ENCODE data around the gene DOHH.

Gene DOHH

GRCh38 chr19:3499738-3500428 lies 591 bp downstream of the DOHH start:
- TF ChIP-seq EZH2phosphoT487 (IDR thresholded peaks at IDR 0.05; ENCODE audit: borderline replicate concordance): no peak
- no peak for TF ChIP-seq CTCF (conservative IDR thresholded peaks at IDR 0.05; ENCODE audit: low read length)
- no peaks in the 10 kb centered on the region for H3K27me3 ChIP-seq (ENCODE audit: insufficient read depth, low read length, poor library complexity, severe bottlenecking)

GRCh38 chr19:3497757-3498520 lies 2.5 kb downstream of the DOHH start:
- Histone ChIP-seq H3K9me2 (replicated peaks; ENCODE audit: low read depth, low read length) (no peaks in the 10 kb centered on the region), H3K36me3 (ENCODE audit: insufficient read depth, low read length) (peaks cover 5% of the 10 kb centered on the region; the same call in 1 of the 2 replicates), H3K79me2 (ENCODE audit: insufficient read depth, low read length) (peaks cover 21% of the 10 kb centered on the region), H4K20me1 (ENCODE audit: insufficient read depth, low read length, poor library complexity, severe bottlenecking) (no peaks in the 10 kb centered on the region), H3F3A (ENCODE audit: low read depth) (no peaks in the 10 kb centered on the region), H3K27me3 (ENCODE audit: insufficient read depth, low read length, poor library complexity, severe bottlenecking) (no peaks in the 10 kb centered on the region), H3K4me2 (ENCODE audit: low read depth, low read length, poor library complexity, severe bottlenecking) (no peak overlapping the region), H3K9me3 (ENCODE audit: insufficient read depth, low read depth, low read length) (no peaks in the 10 kb centered on the region), H2AFZ (ENCODE audit: low read length) (no peak overlapping the region), H3K9ac (ENCODE audit: low read depth, low read length, poor library complexity, severe bottlenecking) (no peak overlapping the region), H3K4me1 (ENCODE audit: insufficient read depth, low read length, poor library complexity, severe bottlenecking) (peaks cover 11% of the 10 kb centered on the region), H3K4me3 (ENCODE audit: low read length, poor library complexity, severe bottlenecking) (no peak overlapping the region)
- TF ChIP-seq EZH2phosphoT487 (IDR thresholded peaks at IDR 0.05; ENCODE audit: borderline replicate concordance) (no peak), CTCF (conservative IDR thresholded peaks at IDR 0.05; ENCODE audit: low read length) (no peak)

More at GRCh38 chr19:3499738-3500428, 591 bp downstream of the DOHH start:
- Histone ChIP-seq H3F3A (ENCODE audit: low read depth) (no peaks in the 10 kb centered on the region), H3K9me3 (ENCODE audit: insufficient read depth, low read depth, low read length) (no peaks in the 10 kb centered on the region), H3K79me2 (ENCODE audit: insufficient read depth, low read length) (peaks cover 21% of the 10 kb centered on the region), H3K9ac (ENCODE audit: low read depth, low read length, poor library complexity, severe bottlenecking) (peak overlapping the region; percentile 80), H3K9me2 (replicated peaks; ENCODE audit: low read depth, low read length) (no peaks in the 10 kb centered on the region), H3K36me3 (ENCODE audit: insufficient read depth, low read length) (peaks cover 5% of the 10 kb centered on the region; the same call in 1 of the 2 replicates), H4K20me1 (ENCODE audit: insufficient read depth, low read length, poor library complexity, severe bottlenecking) (no peaks in the 10 kb centered on the region), H3K4me3 (ENCODE audit: low read length, poor library complexity, severe bottlenecking) (peak overlapping the region; percentile 97), H3K4me2 (ENCODE audit: low read depth, low read length, poor library complexity, severe bottlenecking) (peak overlapping the region; percentile 90), H2AFZ (ENCODE audit: low read length) (peak overlapping the region; percentile 93), H3K4me1 (ENCODE audit: insufficient read depth, low read length, poor library complexity, severe bottlenecking) (peaks cover 13% of the 10 kb centered on the region)

- Histone ChIP-seq H3F3A (ENCODE audit: low read depth) (no peaks in the 10 kb centered on the region), H3K9ac (ENCODE audit: low read depth, low read length, poor library complexity, severe bottlenecking) (no peak overlapping the region), H4K20me1 (ENCODE audit: insufficient read depth, low read length, poor library complexity, severe bottlenecking) (no peaks in the 10 kb centered on the region), H3K36me3 (ENCODE audit: insufficient read depth, low read length) (peaks cover 5% of the 10 kb centered on the region; the same call in 1 of the 2 replicates), H3K4me3 (ENCODE audit: low read length, poor library complexity, severe bottlenecking) (no peak overlapping the region), H3K4me2 (ENCODE audit: low read depth, low read length, poor library complexity, severe bottlenecking) (no peak overlapping the region), H3K79me2 (ENCODE audit: insufficient read depth, low read length) (peaks cover 21% of the 10 kb centered on the region), H2AFZ (ENCODE audit: low read length) (no peak overlapping the region), H3K27me3 (ENCODE audit: insufficient read depth, low read length, poor library complexity, severe bottlenecking) (no peaks in the 10 kb centered on the region), H3K9me2 (replicated peaks; ENCODE audit: low read depth, low read length) (no peaks in the 10 kb centered on the region), H3K4me1 (ENCODE audit: insufficient read depth, low read length, poor library complexity, severe bottlenecking) (peaks cover 11% of the 10 kb centered on the region), H3K9me3 (ENCODE audit: insufficient read depth, low read depth, low read length) (no peaks in the 10 kb centered on the region)
- TF ChIP-seq CTCF (conservative IDR thresholded peaks at IDR 0.05; ENCODE audit: low read length) (no peak), EZH2phosphoT487 (IDR thresholded peaks at IDR 0.05; ENCODE audit: borderline replicate concordance) (no peak)
Measured at GRCh38 chr19:3496392-3497273, 3.8 kb downstream of the DOHH start.
